Activated T-cell treated with anti-CD3 and anti-CD28 coated beads, Interleukin-2, amount 50 U/mL, for 48 hours (primary cell): ENCODE results near the gene NECTIN1.

Experiments used
- DNase-seq, 2 experiments: peaks; one replicate each; pipeline ENCODE4 v3.0.0-alpha.2; 2020

Gene NECTIN1

DNA sequence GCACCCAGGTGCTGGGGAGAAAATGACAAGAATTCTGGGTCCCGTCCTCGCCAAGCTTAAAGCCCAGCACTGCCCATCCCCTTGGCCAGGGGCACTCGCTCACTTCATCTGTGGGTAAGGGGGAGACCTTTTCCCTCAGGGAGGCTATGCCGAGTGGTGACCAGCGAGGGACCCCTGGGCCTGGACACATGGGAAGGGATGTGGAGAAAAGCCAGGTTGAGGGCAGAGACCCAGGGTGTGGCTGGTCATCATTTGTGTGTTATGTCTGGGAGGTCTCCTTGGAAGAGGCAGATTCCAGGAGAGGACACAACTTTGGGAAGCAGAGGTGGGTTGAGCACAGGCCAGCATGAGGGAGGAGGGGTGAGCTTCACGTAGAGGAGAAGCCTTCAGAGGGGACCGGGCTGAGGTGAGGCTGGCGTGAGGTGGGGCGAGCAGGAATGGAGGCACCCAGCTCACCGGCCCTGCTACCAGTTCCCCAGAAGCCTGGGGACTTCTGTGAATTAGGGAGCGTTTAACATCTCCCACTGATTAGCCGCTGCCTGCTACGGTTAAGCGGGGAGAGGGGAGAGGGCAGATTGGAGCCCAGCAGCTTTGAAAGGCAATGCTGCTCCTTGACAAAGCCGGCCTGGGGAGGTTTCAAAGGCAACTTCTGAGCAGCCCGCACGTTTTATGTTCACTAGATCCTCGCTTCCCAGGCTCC, 25.8 kb upstream of the NECTIN1 start:
- no peak for DNase-seq

- DNase-seq = no peak
Observed at GRCh38 chr11:119754199-119754598, 25.2 kb upstream of the NECTIN1 start.

DNA sequence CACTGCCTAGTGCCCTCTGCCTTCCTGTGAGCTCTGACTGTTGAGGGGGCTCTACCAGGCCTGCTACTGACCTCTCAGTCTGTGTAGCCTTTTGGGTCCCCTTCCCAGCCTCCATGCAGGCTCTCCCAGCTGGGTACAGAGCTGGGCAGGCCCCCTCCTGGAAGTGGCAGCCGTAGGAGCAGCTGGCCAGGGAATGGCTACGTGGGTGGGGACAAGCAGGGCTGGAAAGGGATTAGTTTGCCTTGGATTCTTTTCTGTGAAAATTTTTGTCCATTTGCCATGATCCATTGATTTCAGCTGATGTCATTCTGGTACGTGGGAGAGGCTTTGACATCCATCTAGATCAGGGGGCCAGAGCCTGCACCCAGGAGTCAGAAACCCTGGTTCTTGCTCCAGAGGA, 23.9 kb upstream of the NECTIN1 start:
- DNase-seq = no peak

DNA sequence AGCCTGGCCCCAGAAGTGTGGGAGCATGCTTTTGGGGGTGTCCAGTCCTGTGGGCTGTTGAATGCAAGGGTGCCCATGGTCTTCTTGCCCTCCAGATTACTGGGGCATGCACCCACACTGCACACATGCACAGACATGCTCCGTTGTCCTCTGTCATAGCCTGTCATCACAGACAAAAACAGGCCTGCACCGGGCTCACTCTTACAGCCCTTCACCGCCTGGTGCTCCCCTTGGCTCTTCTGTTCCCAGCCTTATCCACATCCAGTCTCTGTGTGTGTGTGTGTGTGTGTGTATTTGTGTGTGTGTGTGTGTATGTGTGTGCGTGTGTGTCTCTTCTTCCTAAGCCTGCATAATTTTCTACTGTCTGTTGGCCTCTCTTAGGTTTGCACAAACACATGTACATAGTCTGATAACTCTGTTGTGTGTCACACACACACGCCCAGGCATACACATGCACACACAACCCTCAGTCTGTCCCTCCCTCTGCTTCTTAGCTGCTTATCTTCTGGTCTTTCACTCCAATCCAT, 23.4 kb upstream of the NECTIN1 start:
- DNase-seq = no peak

GRCh38 chr11:119750056-119750455, 21.1 kb upstream of the NECTIN1 start:
- DNase-seq = no peak

DNA sequence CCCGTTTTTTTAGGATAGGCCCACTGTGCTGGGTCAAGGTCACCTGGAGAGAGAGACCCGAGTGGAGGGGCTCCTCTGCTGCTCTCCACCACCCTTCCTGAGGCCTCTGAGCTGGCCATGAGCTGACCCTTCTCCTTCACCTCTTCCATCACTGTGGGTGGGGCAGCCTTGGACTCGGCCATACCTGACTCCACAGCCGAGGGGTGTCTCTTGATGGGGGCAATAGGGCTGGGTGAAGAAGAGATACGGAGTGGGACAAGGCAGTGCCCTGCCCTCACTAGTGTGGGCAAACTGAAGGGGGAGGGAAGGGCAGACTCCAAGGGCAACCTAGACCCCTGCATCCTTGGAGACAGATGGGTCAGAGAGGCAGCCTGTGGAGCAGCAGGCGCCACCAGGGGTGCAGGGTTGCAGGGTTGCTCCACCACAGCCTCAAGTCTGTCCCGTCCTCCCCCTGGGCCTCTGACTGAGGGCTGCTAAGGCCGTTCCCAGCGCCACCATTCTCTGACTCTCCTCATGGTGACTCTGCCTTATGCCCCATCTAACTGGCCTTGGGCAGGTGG, 20.1 kb upstream of the NECTIN1 start:
- no peak for DNase-seq

- DNase-seq = no peak
Observed at GRCh38 chr11:119747868-119748660, 19.1 kb upstream of the NECTIN1 start.

DNA sequence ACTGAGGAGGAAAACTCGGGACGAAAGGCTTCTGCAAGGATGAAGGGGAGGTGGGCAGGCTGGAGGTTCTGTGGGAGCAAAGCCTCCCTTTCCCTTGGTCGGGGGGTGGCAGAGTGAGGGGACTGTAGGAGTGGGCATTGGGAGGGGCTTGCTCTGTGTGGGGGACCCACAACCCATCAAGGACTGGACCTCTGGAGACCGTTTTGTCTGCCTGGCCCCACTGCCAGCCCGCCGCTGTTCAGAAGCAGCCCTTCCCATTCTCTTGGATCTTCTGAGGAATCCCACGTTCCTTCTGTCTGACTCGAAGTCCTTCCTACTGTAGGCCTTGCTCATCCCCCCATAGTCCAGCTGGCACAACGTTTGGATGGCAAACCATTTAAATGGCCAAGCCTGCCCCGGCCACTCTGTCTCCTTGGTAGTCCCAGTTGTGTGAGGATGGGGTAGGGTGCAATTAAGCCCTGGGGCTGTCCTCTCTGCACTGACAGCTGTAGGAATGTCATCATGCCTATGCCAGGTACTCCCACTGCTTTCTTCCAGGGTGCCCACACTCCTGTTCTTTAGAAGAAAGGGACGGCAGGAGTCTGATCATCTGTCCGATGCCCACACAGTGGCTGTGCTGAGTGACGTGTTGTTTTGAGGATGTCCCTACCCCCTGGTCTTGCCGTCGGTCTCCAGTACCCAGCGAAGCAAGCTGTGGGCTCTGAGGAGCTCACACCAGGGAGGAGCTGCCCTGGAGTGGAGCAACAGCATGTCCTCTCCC, 17.0 kb upstream of the NECTIN1 start:
- DNase-seq = no peak

DNA sequence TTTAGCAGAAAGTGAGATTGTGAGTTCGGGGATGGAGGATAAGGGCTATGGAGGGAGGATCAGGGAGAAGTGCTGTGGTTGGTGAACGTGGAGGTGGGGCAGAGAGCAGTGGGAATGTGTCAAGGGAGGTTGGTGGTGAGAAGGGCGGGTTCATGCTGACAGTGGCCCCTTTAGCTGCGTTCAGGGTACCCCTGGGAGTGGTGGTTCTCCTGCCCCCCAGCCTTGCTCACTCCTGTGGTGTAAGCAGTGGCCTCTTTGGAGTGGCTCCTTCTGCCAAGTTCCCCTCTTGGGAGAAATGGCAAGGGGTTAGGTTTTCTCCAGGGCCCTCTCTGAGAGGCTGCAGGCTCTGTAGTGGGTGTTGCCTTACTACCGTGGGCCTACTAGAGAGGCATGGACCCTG, 16.1 kb upstream of the NECTIN1 start:
- no peak for DNase-seq

GRCh38 chr11:119744577-119744976, 15.6 kb upstream of the NECTIN1 start:
- DNase-seq = no peak

DNA sequence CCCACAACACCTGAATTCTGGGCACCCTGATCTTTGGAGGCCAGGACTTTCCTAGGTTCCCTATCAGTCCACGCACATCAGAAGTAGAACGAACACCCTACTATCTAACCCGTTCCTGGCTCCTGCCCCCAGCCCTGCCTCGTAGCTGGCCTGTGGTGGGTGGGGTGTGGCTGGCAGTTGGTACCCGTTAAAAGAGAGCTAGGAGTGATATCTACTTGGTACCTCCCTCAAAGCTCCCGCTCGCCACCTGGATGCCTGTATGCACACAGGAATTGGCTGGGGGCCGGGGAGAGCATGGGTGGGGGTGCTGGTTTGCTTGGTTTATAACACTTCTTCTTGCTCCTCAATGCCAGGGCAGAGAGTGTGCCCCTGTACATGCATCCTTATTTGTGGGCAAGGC, 14.0 kb upstream of the NECTIN1 start:
- DNase-seq = no peak

DNA sequence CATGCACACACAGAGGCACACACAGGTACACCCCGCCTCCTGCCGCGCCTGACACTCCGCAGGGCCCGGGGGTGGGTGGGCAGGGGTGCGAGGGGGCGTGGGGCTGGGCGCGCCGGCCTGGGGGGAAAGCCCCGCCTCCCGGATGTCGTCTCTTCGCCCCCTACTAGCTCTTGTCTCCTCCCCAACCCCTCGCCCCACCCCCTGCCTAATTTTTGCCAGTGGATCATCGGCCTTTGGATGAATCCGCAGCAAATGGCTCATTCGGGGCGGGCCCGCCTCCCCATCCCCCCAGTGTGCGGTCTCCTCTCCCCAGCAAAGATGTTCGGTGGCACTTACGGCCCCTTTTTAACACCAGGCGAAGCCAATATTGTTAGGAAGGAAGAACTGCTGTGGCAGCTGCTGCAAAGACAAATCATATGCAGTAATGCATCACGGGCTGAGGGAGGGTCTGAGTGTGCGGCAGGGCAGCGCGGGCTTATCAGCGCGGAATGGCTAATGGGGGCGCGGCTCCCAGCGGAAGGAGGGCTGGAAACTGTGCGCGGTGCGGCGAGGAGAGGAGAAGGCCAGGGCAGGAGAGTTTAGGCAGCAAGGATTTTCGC, 13.4 kb upstream of the NECTIN1 start:
- peak in 1 of 2 experiments; percentile 36 for DNase-seq

GRCh38 chr11:119741369-119742262, 12.6 kb upstream of the NECTIN1 start:
- peak; percentile 72 to 80 for DNase-seq

GRCh38 chr11:119739975-119740374, 11.0 kb upstream of the NECTIN1 start:
- no peak for DNase-seq

DNA sequence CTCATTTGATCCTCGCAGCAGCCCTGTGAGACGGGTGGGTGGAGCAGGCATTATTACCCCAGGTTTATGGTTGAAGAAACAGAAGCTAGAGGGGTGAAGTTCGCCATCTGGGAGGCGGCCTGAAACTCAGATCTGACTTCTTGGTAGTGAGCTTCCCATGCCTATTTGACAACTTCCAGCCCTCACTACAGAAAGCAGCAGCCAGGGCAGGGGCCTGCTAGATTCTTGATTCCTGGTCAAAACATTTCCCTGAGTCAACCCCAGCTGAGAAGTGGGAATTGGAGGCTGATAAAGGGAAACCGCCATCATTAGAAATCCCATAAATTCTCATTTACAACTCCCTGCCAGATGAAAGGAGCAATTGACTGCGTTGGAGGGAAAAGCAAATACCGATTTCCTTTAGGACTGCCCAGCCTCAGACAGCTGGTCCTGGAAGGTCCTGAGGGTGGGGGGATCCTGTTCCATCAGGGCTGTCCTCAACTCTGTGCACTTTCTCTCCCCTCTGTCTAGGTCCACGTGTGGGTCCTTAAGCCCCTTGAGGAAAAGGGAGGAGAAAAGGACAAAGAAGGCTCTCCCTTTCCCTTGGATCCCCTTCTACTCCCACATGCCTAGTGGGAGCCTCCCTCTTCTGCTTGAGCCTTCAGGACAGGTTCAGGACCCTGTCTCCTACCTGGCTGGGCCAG, 10.2 kb upstream of the NECTIN1 start:
- DNase-seq = no peak

- no peak for DNase-seq
Observed at GRCh38 chr11:119738059-119738439, 9.0 kb upstream of the NECTIN1 start.

DNA sequence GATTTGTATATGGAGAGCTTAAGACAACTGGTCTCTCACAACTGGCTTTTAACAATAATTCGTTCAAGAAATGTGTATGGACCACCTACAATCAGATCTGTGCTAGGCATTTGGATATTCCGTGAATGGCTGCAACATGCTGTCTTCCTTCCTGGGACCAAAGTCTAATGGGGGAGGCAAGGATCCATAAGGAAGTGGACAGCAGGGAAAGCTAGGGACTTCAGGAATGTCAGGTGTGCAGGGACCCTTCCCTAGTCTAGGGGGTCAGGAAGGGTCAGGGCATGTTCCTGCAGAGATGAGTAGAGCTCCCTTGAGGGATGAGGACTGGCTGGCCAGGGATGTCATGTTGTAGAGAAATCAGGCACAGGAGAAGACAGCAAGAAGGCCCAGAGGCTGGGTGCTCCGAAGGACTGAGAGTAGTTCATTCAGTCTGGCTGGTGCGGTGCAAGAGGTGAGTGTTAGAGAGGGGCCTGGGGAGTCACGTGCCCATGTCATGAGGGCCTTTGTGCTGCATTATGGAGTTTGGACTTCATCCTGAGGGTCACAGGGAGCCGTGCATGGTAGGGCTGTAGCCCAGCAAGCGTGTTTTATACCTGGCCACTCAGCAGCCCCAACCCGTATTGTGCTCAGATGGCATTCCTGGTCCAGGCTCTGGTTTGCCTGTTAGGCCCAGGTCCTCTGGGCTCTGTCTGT, 8.5 kb upstream of the NECTIN1 start:
- no peak for DNase-seq

DNA sequence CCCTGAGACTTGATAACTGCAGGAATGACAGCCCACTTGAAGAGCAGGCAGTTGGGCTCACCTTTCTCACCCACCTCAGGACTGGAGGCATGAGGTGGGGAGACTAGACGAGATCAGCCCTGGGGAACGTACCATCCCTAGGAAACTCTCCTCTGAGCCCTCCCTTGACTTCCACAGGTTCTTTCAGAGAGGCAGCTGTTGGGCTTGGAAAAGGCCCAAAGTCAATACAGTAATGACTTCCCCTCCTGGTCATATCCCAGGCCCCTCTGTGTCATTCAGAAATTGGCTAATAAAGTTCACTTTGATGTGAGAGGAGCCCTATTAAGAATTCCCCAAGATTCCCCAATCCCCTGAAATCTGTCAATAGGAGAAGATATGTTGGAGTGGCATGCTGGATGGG, 5.8 kb upstream of the NECTIN1 start:
- DNase-seq = no peak

DNA sequence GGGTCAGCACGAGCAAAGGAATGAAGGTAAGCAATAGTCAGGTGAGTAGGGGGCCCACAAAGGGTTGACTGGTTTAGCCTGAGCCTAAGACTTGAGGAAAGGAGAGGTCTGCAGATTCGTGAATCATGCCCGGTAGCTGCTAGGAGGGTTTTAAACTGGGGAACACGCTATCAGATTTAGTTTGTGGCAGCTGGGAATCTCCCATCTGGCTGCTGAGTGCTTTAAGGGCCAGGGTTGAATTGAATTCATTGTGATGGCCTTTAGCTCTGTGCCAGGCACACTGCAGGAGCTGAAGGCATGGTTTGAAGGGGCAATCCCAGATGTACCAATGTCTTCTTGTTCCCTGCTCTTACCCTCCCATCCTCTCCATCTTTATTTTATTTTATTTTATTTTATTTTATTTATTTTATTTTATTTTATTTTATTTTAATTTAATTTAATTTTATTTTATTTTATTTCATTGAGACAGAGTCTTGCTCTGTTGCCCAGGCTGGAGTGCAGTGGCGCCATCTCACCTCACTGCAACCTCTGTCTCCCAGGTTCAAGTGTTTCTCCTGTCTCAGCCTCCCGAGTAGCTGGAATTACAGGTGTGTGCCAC, 1.9 kb upstream of the NECTIN1 start:
- DNase-seq = no peak
